ENCODE results near the gene ERBB4.

The ERBB4 gene

GRCh38 chr2:211513446-211513845 lies 1025.2 kb downstream of the ERBB4 start:
- no peak for DNase-seq

- DNase-seq, result no peak
These were observed 1025.8 kb downstream of the ERBB4 start for GRCh38 chr2:211512806-211513205.

- DNase-seq, result no peak
These were observed 1034.7 kb downstream of the ERBB4 start for GRCh38 chr2:211503856-211504255.

- DNase-seq, result no peak
These were observed 1035.4 kb downstream of the ERBB4 start for GRCh38 chr2:211503198-211503597.

GRCh38 chr2:211498551-211499205 lies 1039.9 kb downstream of the ERBB4 start:
- no peak for DNase-seq

GRCh38 chr2:211495339-211495738 lies 1043.3 kb downstream of the ERBB4 start:
- no peak for DNase-seq

- no peak for DNase-seq
These were observed 1044.1 kb downstream of the ERBB4 start for GRCh38 chr2:211494536-211494935.

GRCh38 chr2:211494085-211494484 lies 1044.5 kb downstream of the ERBB4 start:
- no peak for DNase-seq

- DNase-seq, result no peak
These were observed 1050.9 kb downstream of the ERBB4 start for GRCh38 chr2:211487733-211488132.

GRCh38 chr2:211479536-211480150 lies 1059.0 kb downstream of the ERBB4 start:
- DNase-seq, result no peak

GRCh38 chr2:211477537-211478275 lies 1060.9 kb downstream of the ERBB4 start:
- DNase-seq, result no peak

- no peak for DNase-seq
These were observed 1065.5 kb downstream of the ERBB4 start for GRCh38 chr2:211473116-211473515.

- no peak for DNase-seq
These were observed 1068.9 kb downstream of the ERBB4 start for GRCh38 chr2:211469664-211470059.

GRCh38 chr2:211468877-211469663 lies 1069.5 kb downstream of the ERBB4 start:
- no peak for DNase-seq

GRCh38 chr2:211468217-211468616 lies 1070.4 kb downstream of the ERBB4 start:
- no peak for DNase-seq

GRCh38 chr2:211463397-211463796 lies 1075.2 kb downstream of the ERBB4 start:
- no peak for DNase-seq

- DNase-seq, result no peak
These were observed 1079.6 kb downstream of the ERBB4 start for GRCh38 chr2:211458974-211459373.

GRCh38 chr2:211457325-211457724 lies 1081.3 kb downstream of the ERBB4 start:
- DNase-seq, result no peak

GRCh38 chr2:211455216-211455841 lies 1083.3 kb downstream of the ERBB4 start:
- DNase-seq, result no peak

GRCh38 chr2:211454679-211455078 lies 1083.9 kb downstream of the ERBB4 start:
- DNase-seq, result no peak

GRCh38 chr2:211453311-211453887 lies 1085.2 kb downstream of the ERBB4 start:
- no peak for DNase-seq

GRCh38 chr2:211451642-211452041 lies 1087.0 kb downstream of the ERBB4 start:
- no peak for DNase-seq

Measured in T-helper 9 cell (primary cell).